SK-N-SH treated with all-trans-retinoic acid at 6 μM for 48 hours (cell line): ENCODE measurements around the gene EAPP.

ENCODE experiments used
- ARNTL ChIP-seq: fragments of 450-650 bp; formaldehyde crosslinking; IDR thresholded peaks from 2 replicates; pipeline ENCODE4 v1.5.0; 2020; ENCODE audit warnings: low read depth, mild to moderate bottlenecking, moderate library complexity, borderline replicate concordance
- ESRRG ChIP-seq: fragments of 250-450 bp; sonication (Bioruptor Pico); IDR thresholded peaks from 2 replicates; pipeline ENCODE4 v1.6.1; 2021; ENCODE audit warnings: mild to moderate bottlenecking
- OSR1 ChIP-seq: fragments of 250-450 bp; sonication (Bioruptor Pico); IDR thresholded peaks from 2 replicates; pipeline ENCODE4 v1.8.0; 2022; ENCODE audit warnings: moderate library complexity, mild to moderate bottlenecking, inconsistent platforms
- SNAI2 ChIP-seq: fragments of 250-450 bp; sonication (Bioruptor Pico); IDR thresholded peaks from 2 replicates; pipeline ENCODE4 v1.5.0; 2020; ENCODE audit warnings: mild to moderate bottlenecking, moderate library complexity
- ZC3H10 ChIP-seq: fragments of 250-450 bp; sonication (Bioruptor Pico); IDR thresholded peaks from 2 replicates; pipeline ENCODE4 v1.5.1; 2021; ENCODE audit warnings: mild to moderate bottlenecking, moderate library complexity
- ZFP30 ChIP-seq: fragments of 450-650 bp; formaldehyde crosslinking; IDR thresholded peaks from 2 replicates; pipeline ENCODE4 v1.5.0; 2022; ENCODE audit warnings: mild to moderate bottlenecking, moderate library complexity
- ZNF565 ChIP-seq: fragments of 450-650 bp; formaldehyde crosslinking; conservative IDR thresholded peaks from 2 replicates; pipeline ENCODE4 v1.5.0; 2020; ENCODE audit warnings: low read depth, mild to moderate bottlenecking, moderate library complexity
- ZNF8 ChIP-seq: fragments of 450-650 bp; formaldehyde crosslinking; IDR thresholded peaks from 2 replicates; pipeline ENCODE4 v1.5.0; 2020; ENCODE audit warnings: mild to moderate bottlenecking, moderate library complexity
- TF ChIP-seq, protein P1 (sequence below): fragments of 250-450 bp; sonication (Bioruptor Pico); IDR thresholded peaks from 2 replicates; pipeline ENCODE4 v1.8.0; 2020; ENCODE audit warnings: mild to moderate bottlenecking, moderate library complexity, borderline replicate concordance
- TF ChIP-seq, protein P2 (sequence below): fragments of 250-450 bp; sonication (Bioruptor Pico); IDR thresholded peaks from 2 replicates; pipeline ENCODE4 v1.5.1; 2021; ENCODE audit warnings: mild to moderate bottlenecking, moderate library complexity
- TF ChIP-seq, protein P3 (sequence below): fragments of 250-450 bp; sonication (Bioruptor Pico); IDR thresholded peaks from 2 replicates; pipeline ENCODE4 v1.5.1; 2020; ENCODE audit warnings: low read depth, mild to moderate bottlenecking, moderate library complexity

DNA sequence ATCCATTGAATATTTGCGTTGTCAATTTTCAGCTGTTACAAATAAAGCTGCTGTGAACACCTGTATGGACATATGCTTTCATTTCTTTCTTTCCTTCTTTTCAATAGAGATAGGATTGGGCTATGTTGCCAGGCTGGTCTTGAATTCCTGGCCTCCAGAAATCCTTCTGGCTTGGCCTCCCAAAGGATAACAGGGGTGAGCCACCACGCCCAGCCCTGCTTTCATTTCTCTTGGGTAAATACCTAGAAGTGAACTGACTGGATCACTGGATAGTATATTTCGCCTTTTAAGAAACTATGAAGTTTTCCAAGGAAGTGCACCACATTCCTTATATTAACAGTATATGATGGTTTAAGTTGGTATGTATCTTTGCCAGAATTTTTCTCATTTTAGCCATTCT lies 32.3 kb upstream of the EAPP start:
- TF ChIP-seq SNAI2 (CRISPR knock-in tag): no peak
- no peak for TF ChIP-seq ZNF8 (CRISPR knock-in tag)
- TF ChIP-seq, protein P1, sequence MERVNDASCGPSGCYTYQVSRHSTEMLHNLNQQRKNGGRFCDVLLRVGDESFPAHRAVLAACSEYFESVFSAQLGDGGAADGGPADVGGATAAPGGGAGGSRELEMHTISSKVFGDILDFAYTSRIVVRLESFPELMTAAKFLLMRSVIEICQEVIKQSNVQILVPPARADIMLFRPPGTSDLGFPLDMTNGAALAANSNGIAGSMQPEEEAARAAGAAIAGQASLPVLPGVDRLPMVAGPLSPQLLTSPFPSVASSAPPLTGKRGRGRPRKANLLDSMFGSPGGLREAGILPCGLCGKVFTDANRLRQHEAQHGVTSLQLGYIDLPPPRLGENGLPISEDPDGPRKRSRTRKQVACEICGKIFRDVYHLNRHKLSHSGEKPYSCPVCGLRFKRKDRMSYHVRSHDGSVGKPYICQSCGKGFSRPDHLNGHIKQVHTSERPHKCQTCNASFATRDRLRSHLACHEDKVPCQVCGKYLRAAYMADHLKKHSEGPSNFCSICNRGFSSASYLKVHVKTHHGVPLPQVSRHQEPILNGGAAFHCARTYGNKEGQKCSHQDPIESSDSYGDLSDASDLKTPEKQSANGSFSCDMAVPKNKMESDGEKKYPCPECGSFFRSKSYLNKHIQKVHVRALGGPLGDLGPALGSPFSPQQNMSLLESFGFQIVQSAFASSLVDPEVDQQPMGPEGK (CRISPR knock-in tag): no peak
- TF ChIP-seq, protein P2, sequence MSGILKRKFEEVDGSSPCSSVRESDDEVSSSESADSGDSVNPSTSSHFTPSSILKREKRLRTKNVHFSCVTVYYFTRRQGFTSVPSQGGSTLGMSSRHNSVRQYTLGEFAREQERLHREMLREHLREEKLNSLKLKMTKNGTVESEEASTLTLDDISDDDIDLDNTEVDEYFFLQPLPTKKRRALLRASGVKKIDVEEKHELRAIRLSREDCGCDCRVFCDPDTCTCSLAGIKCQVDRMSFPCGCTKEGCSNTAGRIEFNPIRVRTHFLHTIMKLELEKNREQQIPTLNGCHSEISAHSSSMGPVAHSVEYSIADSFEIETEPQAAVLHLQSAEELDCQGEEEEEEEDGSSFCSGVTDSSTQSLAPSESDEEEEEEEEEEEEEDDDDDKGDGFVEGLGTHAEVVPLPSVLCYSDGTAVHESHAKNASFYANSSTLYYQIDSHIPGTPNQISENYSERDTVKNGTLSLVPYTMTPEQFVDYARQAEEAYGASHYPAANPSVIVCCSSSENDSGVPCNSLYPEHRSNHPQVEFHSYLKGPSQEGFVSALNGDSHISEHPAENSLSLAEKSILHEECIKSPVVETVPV (CRISPR knock-in tag): no peak
- no peak for TF ChIP-seq ARNTL
- TF ChIP-seq ZFP30: no peak
- TF ChIP-seq OSR1 (CRISPR knock-in tag): no peak
- TF ChIP-seq ZNF565 (CRISPR knock-in tag): no peak
- TF ChIP-seq ESRRG (CRISPR knock-in tag): no peak
- TF ChIP-seq, protein P3, sequence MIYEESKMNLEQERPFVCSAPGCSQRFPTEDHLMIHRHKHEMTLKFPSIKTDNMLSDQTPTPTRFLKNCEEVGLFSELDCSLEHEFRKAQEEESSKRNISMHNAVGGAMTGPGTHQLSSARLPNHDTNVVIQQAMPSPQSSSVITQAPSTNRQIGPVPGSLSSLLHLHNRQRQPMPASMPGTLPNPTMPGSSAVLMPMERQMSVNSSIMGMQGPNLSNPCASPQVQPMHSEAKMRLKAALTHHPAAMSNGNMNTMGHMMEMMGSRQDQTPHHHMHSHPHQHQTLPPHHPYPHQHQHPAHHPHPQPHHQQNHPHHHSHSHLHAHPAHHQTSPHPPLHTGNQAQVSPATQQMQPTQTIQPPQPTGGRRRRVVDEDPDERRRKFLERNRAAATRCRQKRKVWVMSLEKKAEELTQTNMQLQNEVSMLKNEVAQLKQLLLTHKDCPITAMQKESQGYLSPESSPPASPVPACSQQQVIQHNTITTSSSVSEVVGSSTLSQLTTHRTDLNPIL (CRISPR knock-in tag): no peak
- TF ChIP-seq ZC3H10 (CRISPR knock-in tag): no peak
